ENCODE measurements around the gene MYO1E.
"Not testable (repeated sequence)": the region's sequence is repeated elsewhere in the genome, so short reads cannot be mapped to it uniquely, and the experiment has no call there.

DNA sequence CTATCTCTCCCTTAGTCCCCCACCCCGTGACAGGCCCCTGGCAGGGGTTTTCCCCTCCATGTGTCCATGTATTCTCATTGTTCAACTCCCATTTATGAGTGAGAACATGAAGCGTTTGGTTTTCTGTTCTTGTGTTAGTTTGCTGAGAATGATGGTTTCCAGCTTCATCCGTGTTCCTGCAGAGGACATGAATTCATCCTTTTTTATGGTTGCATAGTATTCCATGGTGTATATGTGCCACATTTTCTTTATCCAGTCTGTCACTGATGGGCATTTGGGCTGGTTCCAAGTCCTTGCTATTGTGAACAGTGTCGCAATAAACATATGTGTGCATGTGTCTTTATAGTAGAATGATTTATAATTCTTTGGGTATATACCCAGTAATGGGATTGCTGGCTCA is 247.0 kb downstream of the MYO1E start:
- not testable (repeated sequence) for TF ChIP-seq CTCF, POLR2A, EP300 (IDR thresholded peaks at IDR 0.05)

All from sigmoid colon (tissue), 4 donors.